Measurements from ENCODE around the gene HINT1.
"Not testable (repeated sequence)": the region's sequence is repeated elsewhere in the genome, so short reads cannot be mapped to it uniquely, and the experiment has no call there.

Gene HINT1

GRCh38 chr5:131180407-131180806, 15.4 kb upstream of the HINT1 start:
- no peak for DNase-seq

GRCh38 chr5:131171276-131171810, 6.3 kb upstream of the HINT1 start:
- DNase-seq = no peak

GRCh38 chr5:131170540-131171275, 5.7 kb upstream of the HINT1 start, which contains the start of gene LYRM7:
LYRM7 (plus strand) TSS chr5:131170944; CDS start chr5:131171021, 77 bp downstream.
- peak; percentile 80 for DNase-seq

GRCh38 chr5:131169810-131170539, 4.9 kb upstream of the HINT1 start:
- DNase-seq = no peak

GRCh38 chr5:131167615-131168014, 2.6 kb upstream of the HINT1 start:
- DNase-seq = no peak

- DNase-seq = peak; percentile 98
Measured at GRCh38 chr5:131164191-131165118, 601 bp downstream of the HINT1 start.

- DNase-seq = no peak
Measured at GRCh38 chr5:131163276-131164119, 1.6 kb downstream of the HINT1 start.

- no peak for DNase-seq
Measured at GRCh38 chr5:131160134-131160533, 4.9 kb downstream of the HINT1 start.

- no peak for DNase-seq
Measured at GRCh38 chr5:131156957-131157356, 8.1 kb downstream of the HINT1 start.

- DNase-seq = no peak
Measured at GRCh38 chr5:131156385-131156784, 8.7 kb downstream of the HINT1 start.

GRCh38 chr5:131151216-131151615, 13.8 kb downstream of the HINT1 start:
- no peak for DNase-seq

GRCh38 chr5:131150408-131150807, 14.6 kb downstream of the HINT1 start:
- DNase-seq = no peak

GRCh38 chr5:131148835-131149234, 16.2 kb downstream of the HINT1 start:
- no peak for DNase-seq

- no peak for DNase-seq
Measured at GRCh38 chr5:131147258-131147657, 17.8 kb downstream of the HINT1 start.

- no peak for DNase-seq
Measured at GRCh38 chr5:131142970-131143617, 22.0 kb downstream of the HINT1 start.

- no peak for DNase-seq
Measured at GRCh38 chr5:131139321-131139720, 25.7 kb downstream of the HINT1 start.

GRCh38 chr5:131138406-131138805, 26.6 kb downstream of the HINT1 start:
- DNase-seq = not testable (repeated sequence)

GRCh38 chr5:131133091-131133490, 32.0 kb downstream of the HINT1 start:
- not testable (repeated sequence) for DNase-seq

- DNase-seq = no peak
Measured at GRCh38 chr5:131129306-131129705, 35.8 kb downstream of the HINT1 start.

- not testable (repeated sequence) for DNase-seq
Measured at GRCh38 chr5:131127244-131127643, 37.8 kb downstream of the HINT1 start.

GRCh38 chr5:131114754-131115153, 50.3 kb downstream of the HINT1 start:
- no peak for DNase-seq

Measured in right kidney (tissue), 1 donor.